GM12891 (cell line): ENCODE measurements around the gene BACH1.

ENCODE experiments used
- PAX5 ChIP-seq: IDR thresholded peaks from 2 replicates; pipeline ENCODE4 v1.6.1; 2011; ENCODE audit warnings: low read length, moderate library complexity, mild to moderate bottlenecking; ENCODE audit not compliant: insufficient read depth, severe bottlenecking
- POLR2A ChIP-seq: IDR thresholded peaks from 2 replicates; pipeline ENCODE4 v1.6.1; 2011; ENCODE audit warnings: low read depth, low read length, control low read depth
- POLR2AphosphoS5 ChIP-seq: IDR thresholded peaks from 2 replicates; pipeline ENCODE4 v1.6.1; 2011; ENCODE audit warnings: low read depth, low read length, control low read depth
- POU2F2 ChIP-seq: IDR thresholded peaks from 2 replicates; pipeline ENCODE4 v1.6.1; 2011; ENCODE audit warnings: low read depth, mild to moderate bottlenecking, control low read depth, low read length, moderate library complexity
- SPI1 ChIP-seq: IDR thresholded peaks from 2 replicates; pipeline ENCODE4 v1.6.1; 2011; ENCODE audit warnings: low read depth, low read length, control low read depth
- TAF1 ChIP-seq: IDR thresholded peaks from 2 replicates; pipeline ENCODE4 v1.6.1; 2011; ENCODE audit warnings: low read depth, low read length, control low read depth

GRCh38 chr21:29304597-29304996 is 5.9 kb downstream of the BACH1 start:
- no peak for TF ChIP-seq POLR2A
- TF ChIP-seq TAF1 = no peak
- no peak for TF ChIP-seq POLR2AphosphoS5
- peak; percentile 45; the same call in 1 of the 2 replicates for TF ChIP-seq SPI1
- no peak for TF ChIP-seq POU2F2
- TF ChIP-seq PAX5 = no peak
